Endodermal cell (in vitro differentiated cells): ENCODE measurements around the gene FGFR3. TPM values are rescaled to one million over a fixed set of nuclear protein-coding genes. Genes with fewer than 3 reads are reported as not detected.

ENCODE experiments used
- DNase-seq: peaks from one replicate; pipeline ENCODE4 v3.0.0-alpha.2; 2017
- H3K27ac ChIP-seq: 2 replicates; pipeline ENCODE4 v1.5.1; 2013; ENCODE audit warnings: mild to moderate bottlenecking, low read depth, low read length, moderate library complexity
- H3K27me3 ChIP-seq: 2 replicates; pipeline ENCODE4 v1.6.1; 2013; ENCODE audit warnings: mild to moderate bottlenecking, low read length, moderate library complexity; ENCODE audit not compliant: insufficient read depth, control insufficient read depth, poor library complexity, severe bottlenecking
- H3K36me3 ChIP-seq: 2 replicates; pipeline ENCODE4 v1.7.0; 2013; ENCODE audit warnings: mild to moderate bottlenecking, low read length, moderate library complexity; ENCODE audit not compliant: control insufficient read depth, insufficient read depth
- H3K4me1 ChIP-seq: one replicate; pipeline ENCODE4 v1.7.0; 2013; ENCODE audit warnings: low read length; ENCODE audit not compliant: control insufficient read depth, insufficient read depth
- H3K4me3 ChIP-seq: 2 replicates; pipeline ENCODE4 v1.5.1; 2013; ENCODE audit warnings: mild to moderate bottlenecking, low read length, moderate library complexity
- H3K9ac ChIP-seq: 2 replicates; pipeline ENCODE4 v1.6.1; 2013; ENCODE audit warnings: mild to moderate bottlenecking, low read length, moderate library complexity; ENCODE audit not compliant: poor library complexity, severe bottlenecking; ENCODE audit errors: extremely low read depth
- H3K9me3 ChIP-seq: 2 replicates; pipeline ENCODE4 v1.6.1; 2013; ENCODE audit warnings: mild to moderate bottlenecking, low read length, moderate library complexity; ENCODE audit not compliant: control insufficient read depth
- H3K27ac Mint-ChIP-seq: 2 replicates; pipeline ENCODE4 v1.8.0; 2020; ENCODE audit warnings: mixed read lengths
- H3K27me3 Mint-ChIP-seq: 2 replicates; pipeline ENCODE4 v1.8.0; 2021; ENCODE audit warnings: mild to moderate bottlenecking, mixed read lengths; ENCODE audit not compliant: insufficient read depth
- H3K36me3 Mint-ChIP-seq: 2 replicates; pipeline ENCODE4 v1.8.0; 2020; ENCODE audit warnings: low read depth, mixed read lengths
- H3K4me1 Mint-ChIP-seq: 2 replicates; pipeline ENCODE4 v1.8.0; 2020; ENCODE audit warnings: mixed read lengths
- H3K4me3 Mint-ChIP-seq: 2 replicates; pipeline ENCODE4 v1.8.0; 2020; ENCODE audit warnings: mild to moderate bottlenecking, moderate library complexity, mixed read lengths
- H3K9me3 Mint-ChIP-seq: 2 replicates; pipeline ENCODE4 v1.8.0; 2020; ENCODE audit warnings: mild to moderate bottlenecking, mixed read lengths
- CTCF ChIP-seq: fragments of 200-600 bp; sonication (generic); conservative IDR thresholded peaks from 2 replicates; pipeline ENCODE4 v1.5.0; 2021; ENCODE audit warnings: antibody characterized with exemption, mild to moderate bottlenecking
- WGBS, 2 experiments: methylation state at CpG; one replicate each; pipeline versions ENCODE4 v1.1.5 to v1.1.7; 2013; ENCODE audit warnings: missing lambda C conversion rate in 2 of 2, mixed read lengths in 1 of 2; ENCODE audit not compliant: insufficient coverage in 1 of 2, insufficient read length in 1 of 2; 5-methylcytosine and 5-hydroxymethylcytosine counted together
- total RNA-seq, 2 donors: library from RNA; stranded (reverse); fragmentation: NEBNext Ultra II Directional in 1 of 2; extraction: Animal tissue kit (Norgen Biotek cat#: 25700) in 1 of 2; gene quantifications; 2 replicates in 1 of 2; 3 replicates in 1 of 2; pipeline ENCODE4 v1.2.1, GENCODE V29; 2021

FGFR3 gene
- total RNA-seq, 2 donors from 2014 or later = 107 to 125 TPM

GRCh38 chr4:1786544-1787362 is 6.3 kb upstream of the FGFR3 start:
- Histone ChIP-seq H3K27me3 (peaks cover 9% of the 10 kb centered on the region), H3K9ac (no peak overlapping the region), H3K9me3 (no peaks in the 10 kb centered on the region), H3K27ac (no peak overlapping the region), H3K36me3 (no peaks in the 10 kb centered on the region), H3K4me3 (no peak overlapping the region), H3K4me1 (no peaks in the 10 kb centered on the region)
- no peak for DNase-seq
- Mint-ChIP-seq H3K4me3 (no peak overlapping the region), H3K4me1 (no peaks in the 10 kb centered on the region), H3K9me3 (no peaks in the 10 kb centered on the region), H3K27me3 (peaks cover 18% of the 10 kb centered on the region), H3K27ac (no peak overlapping the region), H3K36me3 (no peaks in the 10 kb centered on the region)
- no peak for TF ChIP-seq CTCF
- 91 to 96% methylated on average over 21 to 34 of the region's 34 CpGs for WGBS, 2 experiments

- Histone ChIP-seq H3K36me3 (no peaks in the 10 kb centered on the region), H3K4me1 (no peaks in the 10 kb centered on the region), H3K9ac (no peak overlapping the region), H3K27ac (no peak overlapping the region), H3K4me3 (no peak overlapping the region), H3K27me3 (peaks cover 17% of the 10 kb centered on the region), H3K9me3 (no peaks in the 10 kb centered on the region)
- Mint-ChIP-seq H3K9me3 (no peaks in the 10 kb centered on the region), H3K4me3 (no peak overlapping the region), H3K4me1 (no peaks in the 10 kb centered on the region), H3K27ac (no peak overlapping the region), H3K36me3 (no peaks in the 10 kb centered on the region), H3K27me3 (peaks cover 25% of the 10 kb centered on the region)
- whole genome bisulfite sequencing, 2 experiments = 85 to 92% methylated on average over 11 to 25 of the region's 25 CpGs
- DNase-seq = no peak
- no peak for TF ChIP-seq CTCF
These were observed 5.5 kb upstream of the FGFR3 start for GRCh38 chr4:1787411-1788077.

DNA sequence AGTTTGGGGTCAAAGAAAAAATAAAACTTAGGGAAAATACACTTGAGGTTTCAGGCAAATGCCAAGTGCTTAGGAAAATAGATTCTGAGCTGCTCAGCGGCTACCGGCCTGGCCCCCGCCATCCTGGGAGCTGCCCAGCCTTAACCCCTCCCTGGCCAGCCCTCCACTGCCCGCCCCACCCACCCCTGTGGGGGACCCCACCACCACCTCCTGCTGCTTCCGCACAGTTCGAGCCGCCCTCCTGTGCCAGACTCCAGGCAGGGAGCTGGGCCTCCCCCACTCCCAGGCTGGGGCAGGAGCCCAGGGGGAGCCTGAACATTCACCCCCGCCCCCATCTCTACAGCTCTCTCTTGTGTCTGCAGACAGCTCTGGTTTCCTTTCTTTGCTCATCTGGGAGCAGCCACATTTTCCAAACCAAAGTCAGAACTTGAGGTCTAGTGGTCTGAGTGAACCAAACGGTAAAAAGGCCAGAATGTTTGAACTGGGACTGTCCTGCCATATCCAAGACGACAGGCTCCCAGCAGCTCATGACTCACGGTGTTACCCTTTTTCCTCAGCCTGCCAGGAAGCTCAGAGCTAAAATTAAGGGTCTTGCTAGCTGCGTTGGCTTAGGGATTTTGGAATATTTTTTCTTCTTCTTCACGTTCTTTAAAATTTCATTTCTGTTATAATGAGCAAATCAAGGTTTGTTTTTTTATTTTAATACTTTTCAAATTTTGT is 4.7 kb upstream of the FGFR3 start:
- Mint-ChIP-seq H3K36me3 (no peaks in the 10 kb centered on the region), H3K27me3 (peaks cover 27% of the 10 kb centered on the region), H3K4me3 (no peak overlapping the region), H3K9me3 (no peaks in the 10 kb centered on the region), H3K27ac (no peak overlapping the region), H3K4me1 (no peaks in the 10 kb centered on the region)
- H3K9me3 ChIP-seq = no peaks in the 10 kb centered on the region
- H3K36me3 ChIP-seq = no peaks in the 10 kb centered on the region
- WGBS, 2 experiments = 81 to 84% methylated on average over 7 to 11 of the region's 13 CpGs
- no peaks in the 10 kb centered on the region for H3K4me1 ChIP-seq
- H3K27ac ChIP-seq = no peak overlapping the region
- H3K4me3 ChIP-seq = no peak overlapping the region
- H3K9ac ChIP-seq = no peak overlapping the region
- TF ChIP-seq CTCF = no peak
- no peak for DNase-seq
- H3K27me3 ChIP-seq = peaks cover 17% of the 10 kb centered on the region
